ENCODE results near the gene SIGLEC15.
"Not testable (repeated sequence)": the region's sequence is repeated elsewhere in the genome, so short reads cannot be mapped to it uniquely, and the experiment has no call there.

The SIGLEC15 gene

GRCh38 chr18:45845410-45845809 lies 19.9 kb downstream of the SIGLEC15 start:
- DNase-seq: no peak

GRCh38 chr18:45847119-45847518 lies 21.6 kb downstream of the SIGLEC15 start:
- no peak for DNase-seq

GRCh38 chr18:45848643-45849042 lies 23.2 kb downstream of the SIGLEC15 start:
- not testable (repeated sequence) for DNase-seq

GRCh38 chr18:45849529-45849928 lies 24.1 kb downstream of the SIGLEC15 start:
- no peak for DNase-seq

- no peak for DNase-seq
Observed at GRCh38 chr18:45850021-45850420, 24.5 kb downstream of the SIGLEC15 start.

GRCh38 chr18:45851161-45851925 lies 25.9 kb downstream of the SIGLEC15 start:
- DNase-seq: no peak

- no peak for DNase-seq
Observed at GRCh38 chr18:45852631-45853030, 27.2 kb downstream of the SIGLEC15 start.

- DNase-seq: no peak
Observed at GRCh38 chr18:45854036-45854586, 28.6 kb downstream of the SIGLEC15 start.

GRCh38 chr18:45856531-45856930 lies 31.1 kb downstream of the SIGLEC15 start:
- DNase-seq: no peak

GRCh38 chr18:45859334-45859733 lies 33.9 kb downstream of the SIGLEC15 start:
- DNase-seq: no peak

GRCh38 chr18:45860492-45860891 lies 35.0 kb downstream of the SIGLEC15 start:
- no peak for DNase-seq

GRCh38 chr18:45860971-45861370 lies 35.5 kb downstream of the SIGLEC15 start:
- DNase-seq: no peak

GRCh38 chr18:45861926-45862325 lies 36.5 kb downstream of the SIGLEC15 start:
- DNase-seq: no peak

GRCh38 chr18:45863469-45863868 lies 38.0 kb downstream of the SIGLEC15 start:
- no peak for DNase-seq

- DNase-seq: no peak
Observed at GRCh38 chr18:45864081-45864480, 38.6 kb downstream of the SIGLEC15 start.

- no peak for DNase-seq
Observed at GRCh38 chr18:45865466-45865865, 40.0 kb downstream of the SIGLEC15 start.

GRCh38 chr18:45870419-45870818 lies 44.9 kb downstream of the SIGLEC15 start:
- DNase-seq: no peak

- DNase-seq: no peak
Observed at GRCh38 chr18:45871431-45872084, 46.1 kb downstream of the SIGLEC15 start.

- DNase-seq: no peak
Observed at GRCh38 chr18:45874491-45875184, 49.2 kb downstream of the SIGLEC15 start.

GRCh38 chr18:45876161-45876560 lies 50.7 kb downstream of the SIGLEC15 start:
- no peak for DNase-seq

GRCh38 chr18:45877403-45877802 lies 51.9 kb downstream of the SIGLEC15 start:
- DNase-seq: no peak

- no peak for DNase-seq
Observed at GRCh38 chr18:45879681-45880655, 54.5 kb downstream of the SIGLEC15 start.

All from DMS79 (cell line).